Tibial nerve (tissue), 4 donors: ENCODE data around the gene TDG. TPM values are rescaled to one million over a fixed set of nuclear protein-coding genes. Genes with fewer than 3 reads are reported as not detected.

ENCODE experiments used
- DNase-seq, 2 donors: peaks; one replicate each; pipeline ENCODE4 v3.0.0-alpha.2; 2019; ENCODE audit warnings: low spot score in 2 of 2
- H3K27ac ChIP-seq, 4 donors: fragments of 200-600 bp; sonication (generic) in 3 of 4; one replicate each; pipeline ENCODE4 v1.5.1; 2017 to 2019; ENCODE audit warnings: mild to moderate bottlenecking in 1 of 4
- H3K27me3 ChIP-seq, 2 donors: fragments of 200-600 bp; sonication (generic) in 1 of 2; one replicate each; pipeline versions ENCODE4 v1.5.1 to v1.6.0; 2017 to 2019
- H3K36me3 ChIP-seq, 3 donors: fragments of 200-600 bp; sonication (generic); one replicate each; pipeline ENCODE4 v1.5.1; 2018 to 2019
- H3K4me1 ChIP-seq, 4 donors: fragments of 200-600 bp; sonication (generic) in 3 of 4; one replicate each; pipeline ENCODE4 v1.5.1; 2017 to 2019
- H3K4me3 ChIP-seq, 4 donors: fragments of 200-600 bp; sonication (generic) in 3 of 4; one replicate each; pipeline ENCODE4 v1.5.1; 2017 to 2019; ENCODE audit warnings: mild to moderate bottlenecking in 1 of 4, moderate library complexity in 1 of 4
- H3K9me3 ChIP-seq, 4 donors: fragments of 200-600 bp; sonication (generic) in 3 of 4; one replicate each; pipeline ENCODE4 v1.5.1; 2017 to 2019
- EP300 ChIP-seq, 2 donors: sonication (generic); formaldehyde crosslinking; IDR thresholded peaks; one replicate each; pipeline ENCODE4 v1.6.1; 2017; ENCODE audit warnings: antibody characterized with exemption in 2 of 2, mild to moderate bottlenecking in 1 of 2
- POLR2A ChIP-seq, 2 donors: fragments of 450-650 bp; IDR thresholded peaks; one replicate each; pipeline ENCODE4 v1.6.1; 2017; ENCODE audit warnings: antibody characterized with exemption in 2 of 2, mild to moderate bottlenecking in 2 of 2, moderate library complexity in 2 of 2
- WGBS, 2 donors: methylation state at CpG; one replicate each; pipeline ENCODE4 v1.1.5; 2018; 5-methylcytosine and 5-hydroxymethylcytosine counted together
- total RNA-seq, 4 donors: library from RNA; depleted of rRNA; stranded (reverse); fragments of >200 nt; gene quantifications; one replicate each; pipeline ENCODE4 v1.1.0, GENCODE V29; 2016
- TF ChIP-seq, protein P1 (sequence below), 5 experiments: fragments of 200-600 bp in 3 of 5; fragments of 450-650 bp in 2 of 5; sonication (generic) in 3 of 5; IDR thresholded peaks; one replicate each; pipeline ENCODE4 v1.5.1; 2016 to 2019; ENCODE audit warnings: antibody characterized with exemption in 5 of 5, mild to moderate bottlenecking in 3 of 5, moderate library complexity in 2 of 5

Gene TDG
- total RNA-seq, 4 donors from 2014 or later: 13.7 to 23.7 (median 20.0) TPM

DNA sequence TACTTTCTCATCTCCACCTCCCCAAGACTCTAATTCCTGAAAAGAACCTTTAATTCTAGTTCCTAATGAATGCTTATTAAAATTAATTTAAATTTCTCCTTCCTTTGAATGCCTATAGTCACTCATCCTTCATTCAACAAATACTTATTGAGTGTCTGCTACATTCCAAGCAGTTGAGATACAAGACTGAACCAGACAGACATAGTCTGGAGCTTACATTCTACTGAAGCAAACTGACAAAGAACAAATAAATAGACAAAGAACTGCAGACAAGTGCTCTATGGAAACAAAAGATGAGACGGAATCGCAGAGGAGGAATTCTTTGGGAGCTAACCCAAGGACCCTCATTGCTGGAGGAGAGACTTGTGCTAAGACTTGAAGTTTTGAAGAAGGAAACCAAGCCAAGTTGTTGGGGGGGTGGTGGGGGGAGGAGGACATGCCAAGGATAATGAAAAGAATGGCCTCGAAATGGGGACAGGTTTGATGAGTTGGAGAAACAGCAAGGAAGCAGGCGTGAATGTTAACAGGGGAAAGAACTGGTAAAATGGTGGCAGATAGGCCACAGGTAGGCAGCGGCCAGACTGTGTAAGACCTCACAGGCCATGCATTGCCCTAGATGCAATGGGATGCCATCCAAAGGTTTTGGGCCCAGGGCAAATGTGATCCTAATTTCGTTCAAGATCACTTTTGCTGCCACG, 9.7 kb upstream of the TDG start:
- Histone ChIP-seq H3K27ac (peak overlapping the region in 3 of 4 donors; percentile 86 to 96 (median 91)), H3K27me3 (no peaks in the 10 kb centered on the region), H3K4me3 (peak overlapping the region; percentile 67 to 80 (median 75)), H3K9me3 (no peaks in the 10 kb centered on the region), H3K36me3 (peaks cover 0 to 34% (median 0%) of the 10 kb centered on the region in 3 donors), H3K4me1 (peaks cover 0 to 36% (median 16%) of the 10 kb centered on the region in 4 donors)
- no peak for TF ChIP-seq POLR2A (IDR thresholded peaks at IDR 0.05)
- DNase-seq: no peak
- 13 to 23% methylated on average over 7 of the region's 7 CpGs for WGBS, 2 donors

DNA sequence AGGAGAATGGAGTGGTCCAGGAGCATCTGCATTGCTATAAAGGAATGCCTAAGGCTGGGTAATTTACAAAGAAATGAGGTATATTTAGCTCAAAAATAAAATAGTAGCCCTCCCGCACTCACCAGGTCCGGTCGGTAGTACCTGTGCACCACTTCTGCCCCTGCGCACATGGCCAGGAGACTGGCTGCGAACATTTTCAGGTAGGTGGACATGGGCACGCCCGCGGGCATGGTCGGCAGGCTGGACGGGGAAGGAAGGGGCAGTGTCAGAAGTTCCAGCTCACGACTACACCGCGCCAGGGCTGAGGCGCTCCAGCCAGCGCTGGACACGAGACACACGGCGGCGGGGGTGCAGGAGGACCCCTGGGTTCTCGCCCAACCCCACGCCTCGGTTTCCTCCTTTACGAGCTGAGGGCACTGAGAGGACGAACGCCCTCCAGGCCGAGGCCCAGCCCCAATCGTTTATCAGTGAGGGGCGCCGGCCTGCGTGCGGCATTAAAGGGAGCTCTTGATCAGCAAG, 9.1 kb upstream of the TDG start:
- peak in 1 of 2 donors; percentile 14 for DNase-seq
- Histone ChIP-seq H3K27me3 (no peaks in the 10 kb centered on the region), H3K9me3 (no peaks in the 10 kb centered on the region), H3K4me1 (peaks cover 0 to 40% (median 16%) of the 10 kb centered on the region in 4 donors), H3K4me3 (peak overlapping the region; percentile 67 to 80 (median 75)), H3K27ac (peak overlapping the region; percentile 65 to 96 (median 88)), H3K36me3 (peaks cover 0 to 28% (median 0%) of the 10 kb centered on the region in 3 donors)
- WGBS, 2 donors: 0 to 1% methylated on average over 27 to 31 of the region's 31 CpGs
- TF ChIP-seq POLR2A (IDR thresholded peaks at IDR 0.05) (no peak), EP300 (IDR thresholded peaks at IDR 0.05) (no peak)
- TF ChIP-seq, protein P1, sequence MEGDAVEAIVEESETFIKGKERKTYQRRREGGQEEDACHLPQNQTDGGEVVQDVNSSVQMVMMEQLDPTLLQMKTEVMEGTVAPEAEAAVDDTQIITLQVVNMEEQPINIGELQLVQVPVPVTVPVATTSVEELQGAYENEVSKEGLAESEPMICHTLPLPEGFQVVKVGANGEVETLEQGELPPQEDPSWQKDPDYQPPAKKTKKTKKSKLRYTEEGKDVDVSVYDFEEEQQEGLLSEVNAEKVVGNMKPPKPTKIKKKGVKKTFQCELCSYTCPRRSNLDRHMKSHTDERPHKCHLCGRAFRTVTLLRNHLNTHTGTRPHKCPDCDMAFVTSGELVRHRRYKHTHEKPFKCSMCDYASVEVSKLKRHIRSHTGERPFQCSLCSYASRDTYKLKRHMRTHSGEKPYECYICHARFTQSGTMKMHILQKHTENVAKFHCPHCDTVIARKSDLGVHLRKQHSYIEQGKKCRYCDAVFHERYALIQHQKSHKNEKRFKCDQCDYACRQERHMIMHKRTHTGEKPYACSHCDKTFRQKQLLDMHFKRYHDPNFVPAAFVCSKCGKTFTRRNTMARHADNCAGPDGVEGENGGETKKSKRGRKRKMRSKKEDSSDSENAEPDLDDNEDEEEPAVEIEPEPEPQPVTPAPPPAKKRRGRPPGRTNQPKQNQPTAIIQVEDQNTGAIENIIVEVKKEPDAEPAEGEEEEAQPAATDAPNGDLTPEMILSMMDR (IDR thresholded peaks at IDR 0.05): no peak

DNA sequence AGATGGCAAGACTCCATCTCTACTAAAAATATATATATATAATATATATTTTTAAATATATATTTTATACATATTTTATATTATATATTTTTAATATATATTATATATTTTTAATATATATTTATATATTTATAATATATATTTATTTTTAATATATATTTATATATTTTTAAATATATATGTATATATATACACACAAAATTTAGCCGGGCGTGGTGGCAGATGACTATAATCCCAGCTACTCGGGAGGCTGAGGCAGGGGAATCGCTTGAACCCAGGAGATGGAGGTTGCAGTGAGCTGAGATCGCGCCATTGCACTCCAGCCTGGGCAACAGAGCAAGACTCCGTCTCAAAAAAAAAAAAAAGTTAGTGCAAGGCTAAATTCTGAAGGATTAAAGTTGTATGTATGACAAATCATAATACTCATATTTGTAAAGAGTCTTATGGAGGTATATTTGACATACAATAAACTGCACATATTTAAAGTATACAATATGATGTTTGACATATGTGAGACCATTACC, 7.7 kb upstream of the TDG start:
- DNase-seq: no peak
- peak overlapping the region; percentile 65 to 96 (median 88) for H3K27ac ChIP-seq
- TF ChIP-seq EP300 (IDR thresholded peaks at IDR 0.05): no peak
- TF ChIP-seq, protein P1 (IDR thresholded peaks at IDR 0.05): no peak
- no peak for TF ChIP-seq POLR2A (IDR thresholded peaks at IDR 0.05)
- 82 to 89% methylated on average over 7 of the region's 7 CpGs for WGBS, 2 donors
- peaks cover 0 to 15% (median 0%) of the 10 kb centered on the region in 3 donors for H3K36me3 ChIP-seq
- H3K4me1 ChIP-seq: peaks cover 0 to 52% (median 16%) of the 10 kb centered on the region in 4 donors
- H3K9me3 ChIP-seq: no peaks in the 10 kb centered on the region
- no peaks in the 10 kb centered on the region for H3K27me3 ChIP-seq
- H3K4me3 ChIP-seq: peak overlapping the region; percentile 67 to 80 (median 75)

DNA sequence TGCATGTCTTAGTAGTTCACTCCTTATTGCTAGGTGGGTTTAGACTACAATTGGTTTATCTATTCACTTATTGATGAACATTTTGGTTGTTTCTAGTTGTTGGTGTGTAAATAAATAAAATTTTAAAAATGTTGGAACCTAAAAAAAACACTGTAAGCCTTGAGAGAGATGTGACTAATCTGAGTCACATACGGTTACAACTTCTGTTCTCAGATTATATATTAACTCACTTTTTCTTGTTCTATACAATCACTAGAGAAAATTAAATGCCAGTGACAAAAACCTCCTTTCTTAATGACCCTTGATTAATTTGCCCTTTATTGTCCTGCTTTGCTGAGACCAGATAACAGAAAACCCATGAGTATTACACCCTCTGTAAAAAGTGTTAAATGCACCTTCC, 7.1 kb upstream of the TDG start:
- H3K36me3 ChIP-seq: peaks cover 0 to 8% (median 0%) of the 10 kb centered on the region in 3 donors
- TF ChIP-seq EP300 (IDR thresholded peaks at IDR 0.05): no peak
- TF ChIP-seq, protein P1 (IDR thresholded peaks at IDR 0.05): no peak
- TF ChIP-seq POLR2A (IDR thresholded peaks at IDR 0.05): no peak
- H3K4me3 ChIP-seq: no peak overlapping the region
- H3K27ac ChIP-seq: no peak overlapping the region
- no peak for DNase-seq
- WGBS, 2 donors: 62 to 65% methylated on average over 1 of the region's 1 CpG
- H3K4me1 ChIP-seq: peaks cover 0 to 59% (median 16%) of the 10 kb centered on the region in 4 donors
- H3K27me3 ChIP-seq: no peaks in the 10 kb centered on the region
- no peaks in the 10 kb centered on the region for H3K9me3 ChIP-seq

DNA sequence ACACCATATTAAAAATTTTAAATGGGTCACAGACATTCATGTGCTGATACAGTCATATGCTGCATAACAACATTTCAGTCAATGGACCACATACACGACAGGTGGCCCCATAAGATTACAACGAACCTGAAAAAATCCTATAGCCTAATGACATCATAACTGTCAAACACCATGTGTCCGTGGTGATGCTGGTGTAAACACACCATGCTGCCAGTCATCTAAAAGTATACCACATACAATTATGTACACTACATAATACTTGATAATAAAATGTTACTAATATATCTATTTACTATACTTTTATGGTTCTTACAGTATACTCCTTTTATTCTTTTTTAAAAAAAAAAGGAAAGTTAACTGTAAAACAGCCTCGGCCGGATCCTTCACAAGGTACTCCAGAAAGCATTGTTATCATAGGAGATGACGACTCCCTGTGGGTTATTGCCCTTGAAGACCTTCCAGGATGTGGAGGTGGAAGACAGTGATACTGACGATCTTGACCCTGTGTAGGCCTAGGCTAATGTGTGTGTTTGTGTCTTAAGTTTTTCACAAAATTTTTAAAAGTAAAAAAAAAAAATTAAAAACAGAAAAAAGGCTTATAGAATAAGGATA, 5.0 kb upstream of the TDG start:
- Histone ChIP-seq H3K36me3 (no peaks in the 10 kb centered on the region), H3K27ac (no peak overlapping the region), H3K27me3 (no peaks in the 10 kb centered on the region), H3K4me3 (no peak overlapping the region), H3K9me3 (no peaks in the 10 kb centered on the region), H3K4me1 (peaks cover 0 to 64% (median 17%) of the 10 kb centered on the region in 4 donors)
- TF ChIP-seq POLR2A (IDR thresholded peaks at IDR 0.05): no peak
- TF ChIP-seq, protein P1 (IDR thresholded peaks at IDR 0.05): no peak
- no peak for TF ChIP-seq EP300 (IDR thresholded peaks at IDR 0.05)
- DNase-seq: no peak
- WGBS, 2 donors: 52 to 56% methylated on average over 7 of the region's 7 CpGs
